HL-60 (cell line): ENCODE measurements around the gene GPR42.

Source experiments
- DNase-seq, 2 experiments: peaks; one replicate each; pipeline ENCODE4 v3.0.0-alpha.2; 2010 to 2020; ENCODE audit warnings: low read depth in 1 of 2, low spot score in 1 of 2
- H3K27ac ChIP-seq: fragments of 250-450 bp; sonication (Bioruptor Pico); replicated peaks from 2 replicates; pipeline ENCODE4 v1.5.1; 2020; ENCODE audit warnings: mild to moderate bottlenecking, moderate library complexity
- H3K27me3 ChIP-seq: fragments of 250-450 bp; sonication (Bioruptor Pico); 2 replicates; pipeline ENCODE4 v1.5.1; 2021; ENCODE audit warnings: mild to moderate bottlenecking, moderate library complexity; ENCODE audit not compliant: insufficient read depth, poor library complexity, severe bottlenecking
- H3K4me3 ChIP-seq: replicated peaks from 2 replicates; pipeline ENCODE4 v1.5.1; 2011; ENCODE audit warnings: mild to moderate bottlenecking, control low read depth, low read length; ENCODE audit not compliant: insufficient read depth
- CTCF ChIP-seq: IDR thresholded peaks from one replicate; pipeline ENCODE4 v1.5.1; 2011; ENCODE audit warnings: low read length, control low read depth, inconsistent platforms; ENCODE audit not compliant: insufficient read depth
- GABPA ChIP-seq: IDR thresholded peaks from 2 replicates; pipeline ENCODE4 v1.6.1; 2012; ENCODE audit warnings: low read depth
- POLR2AphosphoS5 ChIP-seq: IDR thresholded peaks from 2 replicates; pipeline ENCODE4 v1.6.1; 2012; ENCODE audit warnings: low read depth
- SPI1 ChIP-seq: IDR thresholded peaks from 2 replicates; pipeline ENCODE4 v1.6.1; 2012; ENCODE audit warnings: low read depth, mild to moderate bottlenecking, borderline replicate concordance
- TF ChIP-seq, protein P1 (sequence below): IDR thresholded peaks from 2 replicates; pipeline ENCODE4 v1.6.1; 2012; ENCODE audit warnings: low read depth; ENCODE audit not compliant: insufficient replicate concordance

Gene GPR42

DNA sequence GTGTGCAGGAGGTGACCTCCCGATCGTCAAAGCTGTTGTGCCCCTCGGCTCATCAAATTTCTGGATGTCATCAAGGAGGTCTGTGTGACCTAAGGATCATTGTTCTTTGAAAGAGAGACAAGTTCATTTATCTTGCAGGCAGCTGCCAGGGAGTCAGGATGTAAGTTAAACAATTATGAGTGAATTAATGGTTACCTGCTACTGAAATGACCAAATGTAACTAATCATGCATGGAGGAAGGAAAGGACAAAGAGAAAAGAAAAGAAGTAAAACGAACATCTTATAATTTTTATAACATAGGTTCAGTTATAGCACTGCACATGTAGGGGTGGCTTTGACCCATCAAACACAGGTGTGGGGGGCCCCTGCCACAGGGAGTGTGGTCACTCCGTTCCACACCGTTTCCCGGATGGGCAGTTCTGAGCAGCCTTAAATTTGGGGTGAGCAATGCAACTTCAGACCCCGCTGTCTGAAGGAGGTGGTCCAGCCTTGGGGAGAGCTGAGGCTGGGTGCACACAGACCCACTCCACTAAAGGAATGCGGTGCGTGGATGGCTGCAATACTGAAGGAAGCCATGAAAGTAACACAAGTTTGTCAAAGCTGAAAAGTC, 36.6 kb upstream of the GPR42 start:
- no peak overlapping the region for H3K27ac ChIP-seq
- no peaks in the 10 kb centered on the region for H3K27me3 ChIP-seq
- H3K4me3 ChIP-seq: no peak overlapping the region
- DNase-seq: no peak
- no peak for TF ChIP-seq GABPA
- TF ChIP-seq, protein P1, sequence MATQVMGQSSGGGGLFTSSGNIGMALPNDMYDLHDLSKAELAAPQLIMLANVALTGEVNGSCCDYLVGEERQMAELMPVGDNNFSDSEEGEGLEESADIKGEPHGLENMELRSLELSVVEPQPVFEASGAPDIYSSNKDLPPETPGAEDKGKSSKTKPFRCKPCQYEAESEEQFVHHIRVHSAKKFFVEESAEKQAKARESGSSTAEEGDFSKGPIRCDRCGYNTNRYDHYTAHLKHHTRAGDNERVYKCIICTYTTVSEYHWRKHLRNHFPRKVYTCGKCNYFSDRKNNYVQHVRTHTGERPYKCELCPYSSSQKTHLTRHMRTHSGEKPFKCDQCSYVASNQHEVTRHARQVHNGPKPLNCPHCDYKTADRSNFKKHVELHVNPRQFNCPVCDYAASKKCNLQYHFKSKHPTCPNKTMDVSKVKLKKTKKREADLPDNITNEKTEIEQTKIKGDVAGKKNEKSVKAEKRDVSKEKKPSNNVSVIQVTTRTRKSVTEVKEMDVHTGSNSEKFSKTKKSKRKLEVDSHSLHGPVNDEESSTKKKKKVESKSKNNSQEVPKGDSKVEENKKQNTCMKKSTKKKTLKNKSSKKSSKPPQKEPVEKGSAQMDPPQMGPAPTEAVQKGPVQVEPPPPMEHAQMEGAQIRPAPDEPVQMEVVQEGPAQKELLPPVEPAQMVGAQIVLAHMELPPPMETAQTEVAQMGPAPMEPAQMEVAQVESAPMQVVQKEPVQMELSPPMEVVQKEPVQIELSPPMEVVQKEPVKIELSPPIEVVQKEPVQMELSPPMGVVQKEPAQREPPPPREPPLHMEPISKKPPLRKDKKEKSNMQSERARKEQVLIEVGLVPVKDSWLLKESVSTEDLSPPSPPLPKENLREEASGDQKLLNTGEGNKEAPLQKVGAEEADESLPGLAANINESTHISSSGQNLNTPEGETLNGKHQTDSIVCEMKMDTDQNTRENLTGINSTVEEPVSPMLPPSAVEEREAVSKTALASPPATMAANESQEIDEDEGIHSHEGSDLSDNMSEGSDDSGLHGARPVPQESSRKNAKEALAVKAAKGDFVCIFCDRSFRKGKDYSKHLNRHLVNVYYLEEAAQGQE: no peak
- TF ChIP-seq SPI1: no peak
- no peak for TF ChIP-seq POLR2AphosphoS5
- TF ChIP-seq CTCF: no peak

DNA sequence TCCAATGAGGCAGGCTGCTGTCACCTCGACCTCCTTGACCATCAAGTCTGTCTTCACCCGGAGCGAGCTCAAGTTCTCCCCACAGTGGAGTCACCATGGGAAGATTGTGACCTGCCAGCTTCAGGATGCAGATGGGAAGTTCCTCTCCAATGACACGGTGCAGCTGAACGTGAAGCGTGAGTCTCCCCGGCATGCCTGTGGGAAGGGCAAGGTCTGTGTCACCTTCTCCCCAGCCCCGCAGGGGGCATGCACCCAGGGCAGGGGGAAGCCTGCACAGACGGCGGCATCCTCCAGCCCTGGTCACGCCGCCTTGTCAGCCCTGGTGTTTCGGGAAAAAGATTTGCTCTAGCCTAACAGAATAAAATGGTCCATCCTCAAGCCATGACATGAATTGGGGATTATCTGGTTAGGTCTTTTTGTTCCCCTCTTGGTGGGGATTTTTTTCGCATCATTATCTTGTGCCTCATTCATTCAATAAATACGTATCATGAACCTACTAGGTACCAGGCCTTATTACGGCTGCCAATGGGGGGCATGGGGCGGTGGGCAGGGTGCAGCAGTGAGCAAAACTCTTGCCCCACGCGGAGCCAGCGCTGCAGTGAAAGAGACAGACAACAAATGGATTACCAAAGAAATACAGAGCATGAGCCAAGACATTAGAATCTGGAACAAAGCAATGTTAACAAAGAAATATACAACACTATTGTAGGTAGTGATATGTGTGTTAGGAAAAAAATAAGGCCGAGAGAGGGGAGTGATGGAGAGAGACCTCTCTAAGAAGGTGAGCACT, 34.5 kb upstream of the GPR42 start:
- no peak for DNase-seq
- TF ChIP-seq, protein P1: no peak
- no peak for TF ChIP-seq SPI1
- TF ChIP-seq CTCF: no peak
- TF ChIP-seq POLR2AphosphoS5: no peak
- TF ChIP-seq GABPA: no peak
- Histone ChIP-seq H3K27ac (no peak overlapping the region), H3K27me3 (no peaks in the 10 kb centered on the region), H3K4me3 (no peak overlapping the region)

- no peaks in the 10 kb centered on the region for H3K27me3 ChIP-seq
- TF ChIP-seq, protein P1: no peak
- TF ChIP-seq SPI1: peak; percentile 33; the same call in 1 of the 2 replicates
- no peak for DNase-seq
Observed at GRCh38 chr19:35337097-35337983, 33.5 kb upstream of the GPR42 start.

More at GRCh38 chr19:35337097-35337983, 33.5 kb upstream of the GPR42 start:
- no peak overlapping the region for H3K27ac ChIP-seq
- no peak overlapping the region for H3K4me3 ChIP-seq
